Activated gamma-delta T cell treated with Interleukin-2 at 50 U/mL for 16 hours (primary cell): ENCODE measurements around the gene CHST11.
A peak's percentile ranks its signal among the peaks of the same experiment; 100 is the strongest.

Experiments used
- DNase-seq: peaks from one replicate; pipeline ENCODE4 v3.0.0-alpha.2; 2020

CHST11 gene

GRCh38 chr12:104456417-104456949, at the start of gene CHST11:
CHST11 (plus strand) TSS chr12:104456948.
- DNase-seq, result peak; percentile 69

- DNase-seq, result no peak
Measured at GRCh38 chr12:104407438-104407837, 49.3 kb upstream of the CHST11 start.

- no peak for DNase-seq
Measured at GRCh38 chr12:104407922-104408321, 48.8 kb upstream of the CHST11 start.

GRCh38 chr12:104410326-104410725, 46.4 kb upstream of the CHST11 start:
- DNase-seq, result no peak

- no peak for DNase-seq
Measured at GRCh38 chr12:104410786-104411185, 46.0 kb upstream of the CHST11 start.

GRCh38 chr12:104411826-104412641, 44.7 kb upstream of the CHST11 start:
- no peak for DNase-seq

- no peak for DNase-seq
Measured at GRCh38 chr12:104412681-104413080, 44.1 kb upstream of the CHST11 start.

GRCh38 chr12:104413330-104413729, 43.4 kb upstream of the CHST11 start:
- DNase-seq, result no peak

- DNase-seq, result no peak
Measured at GRCh38 chr12:104414581-104415341, 42.0 kb upstream of the CHST11 start.

GRCh38 chr12:104415342-104415980, 41.3 kb upstream of the CHST11 start:
- DNase-seq, result no peak

GRCh38 chr12:104416136-104416535, 40.6 kb upstream of the CHST11 start:
- DNase-seq, result no peak

GRCh38 chr12:104416585-104416984, 40.2 kb upstream of the CHST11 start:
- DNase-seq, result no peak

GRCh38 chr12:104419717-104420116, 37.0 kb upstream of the CHST11 start:
- no peak for DNase-seq

- no peak for DNase-seq
Measured at GRCh38 chr12:104420868-104421267, 35.9 kb upstream of the CHST11 start.

- no peak for DNase-seq
Measured at GRCh38 chr12:104421343-104421742, 35.4 kb upstream of the CHST11 start.

GRCh38 chr12:104422441-104422840, 34.3 kb upstream of the CHST11 start:
- DNase-seq, result no peak

- no peak for DNase-seq
Measured at GRCh38 chr12:104423273-104423672, 33.5 kb upstream of the CHST11 start.

- DNase-seq, result no peak
Measured at GRCh38 chr12:104423809-104424208, 32.9 kb upstream of the CHST11 start.

GRCh38 chr12:104424955-104425354, 31.8 kb upstream of the CHST11 start:
- no peak for DNase-seq

GRCh38 chr12:104425614-104426013, 31.1 kb upstream of the CHST11 start:
- no peak for DNase-seq

- no peak for DNase-seq
Measured at GRCh38 chr12:104426926-104427546, 29.7 kb upstream of the CHST11 start.

GRCh38 chr12:104427547-104427938, 29.2 kb upstream of the CHST11 start:
- DNase-seq, result no peak

- DNase-seq, result no peak
Measured at GRCh38 chr12:104433061-104433460, 23.7 kb upstream of the CHST11 start.
